ENCODE measurements around the gene DEPDC1. TPM values are rescaled to one million over a fixed set of nuclear protein-coding genes. Genes with fewer than 3 reads are reported as not detected.

Gene DEPDC1
- total and polyA plus RNA-seq, 4 donors: 0.52 to 18.3 (median 0.58) TPM; not detected in 1

Small RNAs within 50 kb of the gene (small RNA-seq; reads per million reads assigned to genes)
- gene TXNP2: not detected

Other genes starting within 250 kb of the DEPDC1 start
- gene RPE65, start 47.1 kb downstream of the DEPDC1 start, total RNA-seq: not detected
- gene RPE65, start 47.1 kb downstream of the DEPDC1 start, polyA plus RNA-seq: not detected

All from liver (tissue), 5 donors.